ENCODE data around the gene COL16A1. TPM values are rescaled to one million over a fixed set of nuclear protein-coding genes. Genes with fewer than 3 reads are reported as not detected.

COL16A1 gene
- total RNA-seq, 1 donor = 86.4 TPM

- H3K4me3 ChIP-seq (ENCODE audit: low read depth, low read length) = no peak overlapping the region
- TF ChIP-seq CTCF (IDR thresholded peaks at IDR 0.05; ENCODE audit: insufficient read depth, low read depth, low read length) = no peak
- DNase-seq (ENCODE audit: low read depth) = no peak
Measured at GRCh38 chr1:31681415-31681814, 22.4 kb downstream of the COL16A1 start.

GRCh38 chr1:31679676-31680230, 24.1 kb downstream of the COL16A1 start:
- DNase-seq (ENCODE audit: low read depth) = no peak
- H3K4me3 ChIP-seq (ENCODE audit: low read depth, low read length) = no peak overlapping the region
- no peak for TF ChIP-seq CTCF (IDR thresholded peaks at IDR 0.05; ENCODE audit: insufficient read depth, low read depth, low read length)

- no peak for DNase-seq (ENCODE audit: low read depth)
- H3K4me3 ChIP-seq (ENCODE audit: low read depth, low read length) = no peak overlapping the region
Measured at GRCh38 chr1:31679091-31679490, 24.7 kb downstream of the COL16A1 start.

GRCh38 chr1:31678681-31679080, 25.1 kb downstream of the COL16A1 start:
- H3K4me3 ChIP-seq (ENCODE audit: low read depth, low read length) = no peak overlapping the region
- no peak for DNase-seq (ENCODE audit: low read depth)
- TF ChIP-seq CTCF (IDR thresholded peaks at IDR 0.05; ENCODE audit: insufficient read depth, low read depth, low read length) = no peak

More at GRCh38 chr1:31679091-31679490, 24.7 kb downstream of the COL16A1 start:
- no peak for TF ChIP-seq CTCF (IDR thresholded peaks at IDR 0.05; ENCODE audit: insufficient read depth, low read depth, low read length)

DNA sequence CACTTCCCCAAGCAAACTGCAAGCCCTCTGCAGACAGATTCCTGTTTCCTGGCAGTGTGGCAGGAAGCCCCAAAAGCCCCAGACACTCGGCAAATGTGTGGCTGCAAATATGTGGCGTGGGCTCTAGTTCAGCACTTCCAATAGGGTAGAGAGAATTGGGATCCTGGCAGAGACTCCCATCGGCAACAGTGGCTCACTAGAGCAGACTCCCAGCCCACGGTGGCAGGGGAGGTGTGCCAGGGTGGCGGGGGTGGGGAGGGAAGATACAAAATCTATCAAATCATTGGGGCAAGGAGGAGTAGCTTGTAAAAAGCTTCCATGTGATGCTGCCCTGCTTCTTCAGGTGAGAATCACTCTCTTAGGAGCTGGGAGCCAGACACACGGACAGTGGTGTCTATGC, 25.9 kb downstream of the COL16A1 start:
- DNase-seq (ENCODE audit: low read depth) = no peak
- H3K4me3 ChIP-seq (ENCODE audit: low read depth, low read length) = no peak overlapping the region
- no peak for TF ChIP-seq CTCF (IDR thresholded peaks at IDR 0.05; ENCODE audit: insufficient read depth, low read depth, low read length)

DNA sequence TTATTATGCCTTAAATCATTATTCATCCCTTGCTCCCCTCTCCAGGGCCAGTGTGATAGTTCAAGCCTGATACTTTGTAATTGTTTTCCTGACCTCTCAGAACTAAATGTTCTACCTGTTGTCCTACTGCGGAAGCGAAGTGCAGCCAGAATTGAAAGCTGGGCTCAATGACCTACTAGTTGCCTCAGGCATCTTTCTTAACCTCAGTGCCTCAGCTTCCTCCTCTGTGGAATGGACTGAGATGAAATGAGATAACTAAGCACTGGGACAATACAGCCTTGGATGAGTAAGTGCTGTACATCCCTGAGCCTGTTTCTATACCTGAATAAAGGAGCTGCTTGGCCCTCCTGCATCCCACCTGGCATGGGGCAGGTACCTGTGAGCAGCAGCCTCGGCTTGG, 26.4 kb downstream of the COL16A1 start:
- TF ChIP-seq CTCF (IDR thresholded peaks at IDR 0.05; ENCODE audit: insufficient read depth, low read depth, low read length) = no peak
- no peak overlapping the region for H3K4me3 ChIP-seq (ENCODE audit: low read depth, low read length)
- DNase-seq (ENCODE audit: low read depth) = no peak

DNA sequence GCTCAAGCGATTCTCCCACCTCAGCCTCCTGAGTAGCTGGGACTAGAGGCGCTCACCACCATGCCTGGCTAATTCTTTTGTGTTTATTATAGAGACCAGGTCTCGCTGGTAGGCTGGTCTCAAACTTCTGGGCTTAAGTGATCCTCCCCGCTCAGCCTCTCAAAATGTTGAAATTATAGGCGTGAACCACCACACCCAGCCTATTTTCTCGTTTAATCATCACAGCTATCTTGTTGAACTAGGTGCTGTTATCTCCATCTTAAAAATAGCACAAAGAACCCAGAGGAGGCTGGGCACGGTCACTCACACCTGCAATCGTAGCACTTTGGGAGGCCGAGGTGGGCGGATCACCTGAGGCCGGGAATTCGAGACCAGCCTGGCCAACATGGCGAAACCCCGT, 28.1 kb downstream of the COL16A1 start:
- H3K4me3 ChIP-seq (ENCODE audit: low read depth, low read length) = no peak overlapping the region
- TF ChIP-seq CTCF (IDR thresholded peaks at IDR 0.05; ENCODE audit: insufficient read depth, low read depth, low read length) = no peak
- no peak for DNase-seq (ENCODE audit: low read depth)

All from fibroblast of villous mesenchyme (primary cell).